Stimulated activated CD4-positive, alpha-beta T cell treated with anti-CD3 and anti-CD28 coated beads, Interleukin-15, amount 100 ng/mL, for 1 hour (primary cell): ENCODE data around the gene SOX13.

Experiments
- DNase-seq, 2 donors: peaks; one replicate each; pipeline ENCODE4 v3.0.0-alpha.2; 2020; ENCODE audit warnings: low read depth in 1 of 2, low spot score in 1 of 2

Gene SOX13

GRCh38 chr1:204151552-204152309 lies 78.8 kb downstream of the SOX13 start, which contains the start of gene ETNK2:
Gene ETNK2 (minus strand): TSS chr1:204152044. CDS start chr1:204151852, 192 bp downstream.
- peak; percentile 24 to 39 for DNase-seq

- no peak for DNase-seq
These were observed 79.6 kb downstream of the SOX13 start for GRCh38 chr1:204152310-204153044.

GRCh38 chr1:204153667-204154066 lies 80.8 kb downstream of the SOX13 start:
- DNase-seq = no peak

GRCh38 chr1:204154568-204155255 lies 81.8 kb downstream of the SOX13 start:
- no peak for DNase-seq

GRCh38 chr1:204155881-204156280 lies 83.0 kb downstream of the SOX13 start:
- no peak for DNase-seq

- no peak for DNase-seq
These were observed 85.0 kb downstream of the SOX13 start for GRCh38 chr1:204157962-204158361.

- no peak for DNase-seq
These were observed 88.9 kb downstream of the SOX13 start for GRCh38 chr1:204161609-204162493.

GRCh38 chr1:204162494-204163074 lies 89.7 kb downstream of the SOX13 start:
- DNase-seq = peak; percentile 56 to 75

GRCh38 chr1:204166219-204166618 lies 93.3 kb downstream of the SOX13 start, which contains the start of gene REN:
Gene REN (minus strand): TSS chr1:204166337. CDS start chr1:204166293, 44 bp downstream.
- DNase-seq = no peak

- no peak for DNase-seq
These were observed 94.8 kb downstream of the SOX13 start for GRCh38 chr1:204167730-204168129.

GRCh38 chr1:204169858-204170257 lies 96.9 kb downstream of the SOX13 start:
- no peak for DNase-seq

GRCh38 chr1:204170494-204171155 lies 97.7 kb downstream of the SOX13 start:
- no peak for DNase-seq

GRCh38 chr1:204171751-204172178 lies 98.8 kb downstream of the SOX13 start:
- DNase-seq = no peak

GRCh38 chr1:204172404-204173029 lies 99.6 kb downstream of the SOX13 start:
- DNase-seq = no peak

- no peak for DNase-seq
These were observed 102.0 kb downstream of the SOX13 start for GRCh38 chr1:204174958-204175357.

GRCh38 chr1:204176049-204176448 lies 103.1 kb downstream of the SOX13 start:
- no peak for DNase-seq

- DNase-seq = no peak
These were observed 104.2 kb downstream of the SOX13 start for GRCh38 chr1:204177133-204177532.
